MCF 10A (cell line): Measurements from ENCODE around the gene P2RX1. TPM values are rescaled to one million over a fixed set of nuclear protein-coding genes. Genes with fewer than 3 reads are reported as not detected.

Experiments
- BruUV-seq: library from RNA; stranded (reverse); fragments of 400-500 nt; replicated peaks from 2 replicates; lab custom pipeline; 2021; lab: Mats Ljungman, UMichigan
- CTCF ChIA-PET: fragments of 300-600 bp; sonication (Branson Sonifier 250); formaldehyde crosslinking; extraction: SDS; loops from one replicate; lab custom pipeline; 2021; ENCODE audit warnings: antibody characterized with exemption, inconsistent platforms; lab: Yijun Ruan, JAX
- POLR2A ChIA-PET: fragments of 300-600, 350-650 bp; sonication (Branson Sonifier 250); formaldehyde crosslinking; extraction: SDS; loops from one replicate; lab custom pipeline; 2020; ENCODE audit warnings: antibody characterized with exemption, inconsistent platforms; lab: Yijun Ruan, JAX
- DNase-seq: peaks from one replicate; pipeline ENCODE4 v3.0.0-alpha.2; 2018; ENCODE audit not compliant: unreplicated experiment
- H3K27ac Mint-ChIP-seq: one replicate; pipeline ENCODE4 v1.8.0; 2022; ENCODE audit warnings: mild to moderate bottlenecking, low read depth, mixed read lengths; ENCODE audit not compliant: unreplicated experiment
- H3K27me3 Mint-ChIP-seq: one replicate; pipeline ENCODE4 v1.8.0; 2022; ENCODE audit warnings: mixed read lengths; ENCODE audit not compliant: insufficient read depth, unreplicated experiment
- H3K36me3 Mint-ChIP-seq: one replicate; pipeline ENCODE4 v1.8.0; 2022; ENCODE audit warnings: mild to moderate bottlenecking, moderate library complexity, mixed read lengths; ENCODE audit not compliant: insufficient read depth, unreplicated experiment
- H3K4me1 Mint-ChIP-seq: one replicate; pipeline ENCODE4 v1.8.0; 2022; ENCODE audit warnings: mixed read lengths; ENCODE audit not compliant: insufficient read depth, unreplicated experiment
- H3K4me3 Mint-ChIP-seq: one replicate; pipeline ENCODE4 v1.8.0; 2022; ENCODE audit warnings: mild to moderate bottlenecking, moderate library complexity, mixed read lengths; ENCODE audit not compliant: unreplicated experiment
- H3K9me3 Mint-ChIP-seq: one replicate; pipeline ENCODE4 v1.8.0; 2022; ENCODE audit warnings: mixed read lengths; ENCODE audit not compliant: unreplicated experiment
- intact Hi-C: fragments of 100-400 bp; cut with micrococcal nuclease; formaldehyde crosslinking; loops from 2 replicates; pipeline ENCODE4 v1.14.1; 2022
- total RNA-seq: library from RNA; stranded (reverse); gene quantifications from 2 replicates; pipeline ENCODE4 v1.2.3, GENCODE V29; 2022
- TF ChIP-seq, protein P1 (sequence below): fragments of 200-600 bp; IDR thresholded peaks from one replicate; pipeline ENCODE4 v1.8.0; 2022; ENCODE audit warnings: antibody characterized with exemption, mild to moderate bottlenecking; ENCODE audit not compliant: unreplicated experiment

The P2RX1 gene
- total RNA-seq, 1 experiment from 2014 or later: not detected

DNA sequence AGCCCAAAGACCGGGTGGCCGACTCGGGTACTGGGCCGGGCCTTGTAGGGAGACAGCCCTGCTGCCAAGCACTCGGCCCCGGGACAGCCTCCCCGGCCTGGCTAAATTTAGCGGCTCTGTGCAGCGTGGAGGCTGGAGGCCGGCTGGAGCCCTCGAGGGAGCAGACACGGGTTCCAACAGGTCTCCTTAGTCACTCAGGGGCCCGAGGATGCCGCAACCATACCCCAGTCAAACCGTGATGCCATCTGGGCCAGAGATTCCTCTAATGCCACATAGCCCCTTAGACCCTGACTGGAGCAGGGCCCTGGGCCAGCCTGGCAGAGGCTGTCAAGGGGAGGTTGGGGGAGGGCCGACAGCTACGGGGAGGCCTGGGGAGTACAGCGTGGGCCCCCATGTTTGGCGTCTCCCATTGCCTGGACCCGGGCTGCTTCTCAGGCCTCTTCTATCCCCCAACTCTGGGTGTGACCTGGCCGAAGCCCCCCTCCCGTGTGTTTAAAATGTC lies 2.9 kb upstream of the P2RX1 start:
- no peaks in the 10 kb centered on the region for H3K9me3 Mint-ChIP-seq
- BruUV-seq: no TSS peak
- no peak overlapping the region for H3K4me3 Mint-ChIP-seq
- H3K36me3 Mint-ChIP-seq: no peaks in the 10 kb centered on the region
- DNase-seq: no peak
- no peak overlapping the region for H3K27ac Mint-ChIP-seq
- TF ChIP-seq, protein P1, sequence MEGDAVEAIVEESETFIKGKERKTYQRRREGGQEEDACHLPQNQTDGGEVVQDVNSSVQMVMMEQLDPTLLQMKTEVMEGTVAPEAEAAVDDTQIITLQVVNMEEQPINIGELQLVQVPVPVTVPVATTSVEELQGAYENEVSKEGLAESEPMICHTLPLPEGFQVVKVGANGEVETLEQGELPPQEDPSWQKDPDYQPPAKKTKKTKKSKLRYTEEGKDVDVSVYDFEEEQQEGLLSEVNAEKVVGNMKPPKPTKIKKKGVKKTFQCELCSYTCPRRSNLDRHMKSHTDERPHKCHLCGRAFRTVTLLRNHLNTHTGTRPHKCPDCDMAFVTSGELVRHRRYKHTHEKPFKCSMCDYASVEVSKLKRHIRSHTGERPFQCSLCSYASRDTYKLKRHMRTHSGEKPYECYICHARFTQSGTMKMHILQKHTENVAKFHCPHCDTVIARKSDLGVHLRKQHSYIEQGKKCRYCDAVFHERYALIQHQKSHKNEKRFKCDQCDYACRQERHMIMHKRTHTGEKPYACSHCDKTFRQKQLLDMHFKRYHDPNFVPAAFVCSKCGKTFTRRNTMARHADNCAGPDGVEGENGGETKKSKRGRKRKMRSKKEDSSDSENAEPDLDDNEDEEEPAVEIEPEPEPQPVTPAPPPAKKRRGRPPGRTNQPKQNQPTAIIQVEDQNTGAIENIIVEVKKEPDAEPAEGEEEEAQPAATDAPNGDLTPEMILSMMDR: no peak
- POLR2A ChIA-PET: no interaction called here
- H3K27me3 Mint-ChIP-seq: no peaks in the 10 kb centered on the region
- intact Hi-C loops: no loop called here
- H3K4me1 Mint-ChIP-seq: no peaks in the 10 kb centered on the region
- CTCF ChIA-PET: interaction anchor here (0.7 kb wide), 1 partner anchor 155 kb away, joined by 4 read pairs; no protein-coding TSS in a partner anchor

DNA sequence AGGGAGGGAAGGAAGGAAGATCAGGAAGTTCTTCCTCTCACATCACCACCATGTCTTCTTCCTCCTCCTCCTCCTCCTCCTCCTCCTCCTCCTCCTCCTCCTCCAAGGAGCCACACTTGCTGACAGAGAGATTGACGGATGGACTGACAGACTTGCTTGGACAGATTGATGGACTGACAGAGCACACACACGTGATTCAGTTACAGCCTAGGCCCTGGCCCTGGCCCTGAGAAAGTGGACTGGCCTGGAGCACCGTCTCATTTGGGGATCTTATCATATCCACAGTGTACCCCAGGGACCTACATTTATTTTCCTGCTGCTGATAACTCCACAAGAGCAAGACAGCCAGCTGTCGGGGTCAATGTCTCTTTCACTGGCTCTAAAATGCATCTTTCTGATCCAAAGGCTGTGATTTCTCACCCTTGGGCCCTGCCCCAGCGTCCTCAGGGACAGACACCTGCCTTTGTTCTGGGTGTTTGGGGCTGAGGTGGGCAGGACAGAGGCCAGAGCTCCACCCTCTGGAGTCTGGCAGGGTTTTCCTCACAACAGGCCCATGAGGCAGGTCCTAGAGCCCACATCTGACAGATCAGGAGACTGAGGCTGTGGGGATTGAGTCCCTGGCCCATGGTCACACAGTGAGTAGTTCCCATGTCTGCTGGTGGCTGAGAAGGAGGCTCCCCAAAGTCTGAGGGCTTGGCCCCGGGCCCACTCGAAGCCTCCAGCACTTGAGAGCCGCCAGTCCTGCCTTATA lies 2.3 kb upstream of the P2RX1 start:
- ChIA-PET POLR2A (no interaction called here), CTCF (interaction anchor here (0.7 kb wide), 1 partner anchor 156 kb away, joined by 4 read pairs; no protein-coding TSS in a partner anchor)
- no peaks in the 10 kb centered on the region for H3K9me3 Mint-ChIP-seq
- no peaks in the 10 kb centered on the region for H3K27me3 Mint-ChIP-seq
- no peaks in the 10 kb centered on the region for H3K4me1 Mint-ChIP-seq
- intact Hi-C loops: no loop called here
- no peak overlapping the region for H3K4me3 Mint-ChIP-seq
- H3K36me3 Mint-ChIP-seq: no peaks in the 10 kb centered on the region
- H3K27ac Mint-ChIP-seq: no peak overlapping the region
- no peak for DNase-seq
- TF ChIP-seq, protein P1: no peak
- no TSS peak for BruUV-seq

DNA sequence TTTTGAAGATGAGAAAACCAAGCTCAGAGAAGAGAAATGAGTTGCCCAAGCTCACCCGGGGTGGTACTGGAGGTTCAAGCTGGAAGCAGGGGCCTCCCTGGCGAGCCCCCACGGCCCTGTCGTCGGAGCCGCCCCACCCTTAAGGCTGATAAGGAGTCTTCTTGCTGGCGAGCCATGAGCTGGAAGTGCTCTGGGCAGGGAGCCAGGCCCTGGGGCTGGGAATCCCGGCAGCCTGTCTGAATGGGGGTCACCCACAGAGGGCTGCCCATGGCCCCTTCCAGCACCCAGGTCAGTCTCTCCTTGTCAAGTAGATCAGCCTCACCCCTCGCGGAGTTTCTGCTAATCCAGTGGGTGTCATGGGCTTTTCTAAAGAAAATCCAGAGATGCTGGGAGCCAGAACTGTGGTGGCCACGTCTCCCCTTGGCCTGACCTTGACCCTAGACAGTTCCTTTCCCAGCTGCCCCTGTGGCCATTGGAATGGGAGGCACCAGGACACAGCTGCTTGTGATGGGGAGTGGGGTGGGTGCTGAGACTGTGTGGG lies 1.2 kb upstream of the P2RX1 start:
- H3K36me3 Mint-ChIP-seq: no peaks in the 10 kb centered on the region
- H3K27ac Mint-ChIP-seq: no peak overlapping the region
- no peak overlapping the region for H3K4me3 Mint-ChIP-seq
- H3K27me3 Mint-ChIP-seq: no peaks in the 10 kb centered on the region
- no peaks in the 10 kb centered on the region for H3K4me1 Mint-ChIP-seq
- TF ChIP-seq, protein P1: no peak
- intact Hi-C loops: no loop called here
- POLR2A ChIA-PET: no interaction called here
- no TSS peak for BruUV-seq
- no peaks in the 10 kb centered on the region for H3K9me3 Mint-ChIP-seq
- CTCF ChIA-PET: interaction anchor here (1.3 kb wide), 1 partner anchor 155 kb away, joined by 4 read pairs; no protein-coding TSS in a partner anchor
- peak; percentile 10 for DNase-seq

DNA sequence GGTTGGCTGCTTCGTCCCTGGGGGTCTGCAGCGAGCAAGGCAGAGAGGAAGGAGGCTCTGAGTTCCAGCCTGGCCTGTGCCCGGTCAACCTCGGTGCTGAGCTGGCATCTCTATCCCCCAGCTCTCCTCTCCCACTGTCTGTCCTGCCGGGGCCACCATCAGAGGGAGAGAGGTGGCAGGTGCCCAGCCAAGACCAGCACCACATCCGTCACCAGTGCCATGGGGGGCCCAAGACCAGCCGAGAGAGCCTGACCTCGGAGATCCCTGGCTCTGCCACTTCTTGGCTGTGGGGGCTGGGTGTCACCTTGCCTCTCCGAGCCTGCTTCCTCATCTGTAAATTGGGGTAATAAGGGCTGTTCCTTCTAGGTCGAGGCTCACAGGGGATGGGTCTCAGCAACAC lies 560 bp upstream of the P2RX1 start:
- Mint-ChIP-seq H3K4me3 (no peak overlapping the region), H3K27me3 (no peaks in the 10 kb centered on the region), H3K36me3 (no peaks in the 10 kb centered on the region), H3K27ac (no peak overlapping the region), H3K9me3 (no peaks in the 10 kb centered on the region), H3K4me1 (no peaks in the 10 kb centered on the region)
- TF ChIP-seq, protein P1: no peak
- CTCF ChIA-PET: interaction anchor here (1.3 kb wide), 2 partner anchors 71 to 156 kb away, joined by 3 to 4 read pairs; partner anchors contain the start of gene NCBP3
- no TSS peak for BruUV-seq
- no peak for DNase-seq
- POLR2A ChIA-PET: no interaction called here
- intact Hi-C loops: no loop called here
